Measurements from ENCODE around the gene JAKMIP1. TPM values are rescaled to one million over a fixed set of nuclear protein-coding genes. Genes with fewer than 3 reads are reported as not detected.
A peak's percentile ranks its signal among the peaks of the same experiment; 100 is the strongest.

The JAKMIP1 gene
- total and polyA plus RNA-seq, 4 donors, result 0.08 to 0.50 (median 0.22) TPM

GRCh38 chr4:6192245-6192644 is 8.1 kb downstream of the JAKMIP1 start:
- DNase-seq (peak in 1 of 2 donors; percentile 28), ATAC-seq (ENCODE audit: low FRiP score) (no peak)
- H3K27ac ChIP-seq (ENCODE audit: low read depth in 1 of 2, low read length in 2 of 2), result no peak overlapping the region
- H3K36me3 ChIP-seq (ENCODE audit: control insufficient read depth in 1 of 2, insufficient read depth in 2 of 2, low read length in 1 of 2), result no peaks in the 10 kb centered on the region
- no peaks in the 10 kb centered on the region for H3K4me1 ChIP-seq (ENCODE audit: control insufficient read depth in 1 of 2, insufficient read depth in 2 of 2, low read length in 2 of 2)
- no peaks in the 10 kb centered on the region for H3K27me3 ChIP-seq (ENCODE audit: control insufficient read depth in 1 of 2, insufficient read depth in 2 of 2, low read length in 1 of 2)
- no peak overlapping the region for H3K4me3 ChIP-seq (ENCODE audit: low read length in 2 of 2)
- intact Hi-C loops (cut with DNase I), result no loop called here
- 74 to 76% methylated on average over 9 of the region's 9 CpGs for WGBS, 2 donors
- H3K9me3 ChIP-seq (ENCODE audit: control insufficient read depth, low read length), result peaks cover 2% of the 10 kb centered on the region

DNA sequence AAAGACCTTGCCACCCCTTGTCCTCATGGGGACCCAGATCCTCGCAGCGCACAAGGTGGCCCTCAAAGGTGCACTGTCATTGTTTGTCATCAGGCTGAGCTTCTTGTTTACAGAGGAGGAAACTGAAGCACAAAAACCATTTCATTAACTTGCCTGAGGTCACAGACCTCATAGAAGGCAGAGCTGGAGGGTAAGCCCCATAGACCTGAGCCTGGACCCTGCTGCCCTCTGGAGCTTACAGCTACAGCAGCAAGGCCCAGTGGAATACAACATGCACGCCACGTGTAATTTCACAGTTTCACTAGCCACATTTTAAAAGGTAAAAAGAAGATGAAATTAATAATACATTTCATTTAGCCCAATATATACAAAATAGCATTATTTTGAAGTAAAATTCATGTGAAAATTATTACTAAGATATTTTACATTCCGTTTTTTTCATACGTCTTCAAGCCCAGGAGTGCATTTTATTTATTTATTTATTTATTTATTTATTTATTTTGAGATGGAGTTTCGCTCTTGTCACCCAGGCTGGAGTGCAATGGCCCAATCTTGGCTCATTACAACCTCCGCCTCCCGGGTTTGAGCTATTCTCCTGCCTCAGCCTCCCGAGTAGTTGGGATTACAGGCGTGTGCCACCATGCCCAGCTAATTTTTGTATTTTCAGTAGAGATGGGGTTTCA is 8.8 kb downstream of the JAKMIP1 start:
- DNase-seq, result peak in 1 of 2 donors; percentile 41
- intact Hi-C loops (cut with DNase I), result no loop called here
- Histone ChIP-seq H3K36me3 (ENCODE audit: control insufficient read depth in 1 of 2, insufficient read depth in 2 of 2, low read length in 1 of 2) (no peaks in the 10 kb centered on the region), H3K4me1 (ENCODE audit: control insufficient read depth in 1 of 2, insufficient read depth in 2 of 2, low read length in 2 of 2) (no peaks in the 10 kb centered on the region), H3K27me3 (ENCODE audit: control insufficient read depth in 1 of 2, insufficient read depth in 2 of 2, low read length in 1 of 2) (no peaks in the 10 kb centered on the region), H3K27ac (ENCODE audit: low read depth in 1 of 2, low read length in 2 of 2) (no peak overlapping the region), H3K9me3 (ENCODE audit: control insufficient read depth, low read length) (peaks cover 2% of the 10 kb centered on the region), H3K4me3 (ENCODE audit: low read length in 2 of 2) (no peak overlapping the region)
- no peak for ATAC-seq (ENCODE audit: low FRiP score)
- WGBS, 2 donors, result 91% methylated on average over 11 of the region's 11 CpGs

DNA sequence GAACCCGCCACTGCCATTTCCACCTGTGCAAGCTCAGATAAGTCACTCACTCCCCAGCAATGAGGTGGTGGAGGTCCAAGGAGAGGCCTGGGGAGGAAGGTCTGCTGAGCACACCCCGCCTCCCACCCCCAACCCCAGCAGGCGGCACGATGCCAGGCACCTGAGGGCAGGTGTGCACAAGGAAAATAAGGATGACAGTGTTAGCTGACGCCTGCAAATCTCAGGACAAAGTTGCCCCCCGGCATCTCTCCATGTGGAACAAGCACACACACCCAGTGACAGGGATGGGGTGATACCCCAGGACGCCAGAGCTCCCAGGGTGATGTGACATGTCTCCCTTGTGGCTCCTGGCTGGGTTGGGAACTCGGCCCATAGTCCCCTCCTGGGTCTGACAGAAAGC is 9.9 kb downstream of the JAKMIP1 start:
- ATAC-seq (ENCODE audit: low FRiP score), result no peak
- Histone ChIP-seq H3K4me3 (ENCODE audit: low read length in 2 of 2) (no peak overlapping the region), H3K9me3 (ENCODE audit: control insufficient read depth, low read length) (peaks cover 4% of the 10 kb centered on the region), H3K4me1 (ENCODE audit: control insufficient read depth in 1 of 2, insufficient read depth in 2 of 2, low read length in 2 of 2) (no peaks in the 10 kb centered on the region), H3K36me3 (ENCODE audit: control insufficient read depth in 1 of 2, insufficient read depth in 2 of 2, low read length in 1 of 2) (no peaks in the 10 kb centered on the region), H3K27me3 (ENCODE audit: control insufficient read depth in 1 of 2, insufficient read depth in 2 of 2, low read length in 1 of 2) (no peaks in the 10 kb centered on the region), H3K27ac (ENCODE audit: low read depth in 1 of 2, low read length in 2 of 2) (no peak overlapping the region)
- intact Hi-C loops (cut with DNase I), result no loop called here
- DNase-seq, result peak in 1 of 2 donors; percentile 61
- WGBS, 2 donors, result 80 to 85% methylated on average over 8 of the region's 8 CpGs

DNA sequence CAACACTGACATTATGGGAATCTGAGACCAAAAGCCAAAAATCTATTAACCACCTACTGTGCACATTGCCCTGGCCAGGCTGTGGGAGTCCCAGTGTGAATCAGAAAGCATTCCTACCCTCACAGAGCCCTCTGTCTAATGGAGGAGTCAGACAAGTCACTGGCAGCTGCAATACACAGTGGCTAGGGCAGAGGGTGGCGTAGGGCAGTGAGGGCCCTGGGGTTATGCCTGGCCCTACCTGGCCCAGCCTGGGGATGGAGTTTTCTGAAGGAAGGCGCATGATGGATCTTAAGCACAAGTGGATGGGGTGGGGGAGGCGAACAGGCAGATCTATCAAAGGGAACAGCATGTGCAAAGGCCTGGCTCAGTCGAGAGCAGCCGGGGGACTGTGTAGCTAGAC is 10.8 kb downstream of the JAKMIP1 start:
- Histone ChIP-seq H3K9me3 (ENCODE audit: control insufficient read depth, low read length) (peaks cover 4% of the 10 kb centered on the region), H3K27me3 (ENCODE audit: control insufficient read depth in 1 of 2, insufficient read depth in 2 of 2, low read length in 1 of 2) (no peaks in the 10 kb centered on the region), H3K27ac (ENCODE audit: low read depth in 1 of 2, low read length in 2 of 2) (no peak overlapping the region), H3K4me3 (ENCODE audit: low read length in 2 of 2) (no peak overlapping the region), H3K4me1 (ENCODE audit: control insufficient read depth in 1 of 2, insufficient read depth in 2 of 2, low read length in 2 of 2) (no peaks in the 10 kb centered on the region), H3K36me3 (ENCODE audit: control insufficient read depth in 1 of 2, insufficient read depth in 2 of 2, low read length in 1 of 2) (no peaks in the 10 kb centered on the region)
- WGBS, 2 donors, result 88 to 92% methylated on average over 5 of the region's 5 CpGs
- intact Hi-C loops (cut with DNase I), result no loop called here
- DNase-seq (peak in 1 of 2 donors; percentile 26), ATAC-seq (ENCODE audit: low FRiP score) (no peak)

DNA sequence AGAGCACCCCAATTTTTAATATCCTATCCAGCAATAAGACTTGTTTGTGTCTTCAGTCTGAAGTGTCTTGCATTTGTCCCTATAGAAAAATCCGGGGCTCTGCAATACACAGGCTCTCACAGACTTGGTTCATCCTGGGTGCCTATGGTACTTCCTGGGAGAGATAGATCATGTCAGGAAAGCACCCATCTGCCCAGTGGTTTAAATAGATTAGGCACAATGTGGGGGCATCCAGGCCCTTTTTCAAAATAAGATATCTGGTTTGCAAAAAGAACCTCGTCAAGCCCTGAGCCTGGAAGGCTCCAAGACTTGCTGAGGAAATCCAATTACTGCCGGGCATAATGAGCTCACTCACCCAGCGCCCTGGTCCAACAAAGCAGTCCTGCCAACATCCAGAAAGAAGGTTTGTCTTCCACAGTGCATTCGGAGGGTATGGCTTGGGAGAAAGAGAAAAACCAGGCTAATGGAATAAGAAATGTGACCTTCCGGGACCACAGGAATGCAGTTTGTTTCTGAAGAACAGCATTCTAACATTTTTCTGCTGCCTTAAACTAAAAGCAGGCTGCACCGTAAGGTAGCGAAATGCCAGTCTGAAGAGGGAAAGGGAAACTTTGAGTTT is 11.6 kb downstream of the JAKMIP1 start:
- H3K27ac ChIP-seq (ENCODE audit: low read depth in 1 of 2, low read length in 2 of 2), result no peak overlapping the region
- no peaks in the 10 kb centered on the region for H3K4me1 ChIP-seq (ENCODE audit: control insufficient read depth in 1 of 2, insufficient read depth in 2 of 2, low read length in 2 of 2)
- H3K9me3 ChIP-seq (ENCODE audit: control insufficient read depth, low read length), result peaks cover 4% of the 10 kb centered on the region
- DNase-seq (peak in 1 of 2 donors; percentile 20), ATAC-seq (ENCODE audit: low FRiP score) (no peak)
- no peaks in the 10 kb centered on the region for H3K36me3 ChIP-seq (ENCODE audit: control insufficient read depth in 1 of 2, insufficient read depth in 2 of 2, low read length in 1 of 2)
- H3K27me3 ChIP-seq (ENCODE audit: control insufficient read depth in 1 of 2, insufficient read depth in 2 of 2, low read length in 1 of 2), result no peaks in the 10 kb centered on the region
- 25 to 30% methylated on average over 8 of the region's 8 CpGs for WGBS, 2 donors
- no peak overlapping the region for H3K4me3 ChIP-seq (ENCODE audit: low read length in 2 of 2)
- intact Hi-C loops (cut with DNase I), result no loop called here

- ATAC-seq (ENCODE audit: low FRiP score) (no peak), DNase-seq (peak in 1 of 2 donors; percentile 28)
- H3K4me3 ChIP-seq (ENCODE audit: low read length in 2 of 2), result no peak overlapping the region
- H3K9me3 ChIP-seq (ENCODE audit: control insufficient read depth, low read length), result peaks cover 4% of the 10 kb centered on the region
- H3K36me3 ChIP-seq (ENCODE audit: control insufficient read depth in 1 of 2, insufficient read depth in 2 of 2, low read length in 1 of 2), result no peaks in the 10 kb centered on the region
- intact Hi-C loops (cut with DNase I), result no loop called here
- WGBS, 2 donors, result 57 to 67% methylated on average over 5 of the region's 5 CpGs
- no peaks in the 10 kb centered on the region for H3K4me1 ChIP-seq (ENCODE audit: control insufficient read depth in 1 of 2, insufficient read depth in 2 of 2, low read length in 2 of 2)
- no peaks in the 10 kb centered on the region for H3K27me3 ChIP-seq (ENCODE audit: control insufficient read depth in 1 of 2, insufficient read depth in 2 of 2, low read length in 1 of 2)
- no peak overlapping the region for H3K27ac ChIP-seq (ENCODE audit: low read depth in 1 of 2, low read length in 2 of 2)
Measured at GRCh38 chr4:6184169-6184568, 16.2 kb downstream of the JAKMIP1 start.

DNA sequence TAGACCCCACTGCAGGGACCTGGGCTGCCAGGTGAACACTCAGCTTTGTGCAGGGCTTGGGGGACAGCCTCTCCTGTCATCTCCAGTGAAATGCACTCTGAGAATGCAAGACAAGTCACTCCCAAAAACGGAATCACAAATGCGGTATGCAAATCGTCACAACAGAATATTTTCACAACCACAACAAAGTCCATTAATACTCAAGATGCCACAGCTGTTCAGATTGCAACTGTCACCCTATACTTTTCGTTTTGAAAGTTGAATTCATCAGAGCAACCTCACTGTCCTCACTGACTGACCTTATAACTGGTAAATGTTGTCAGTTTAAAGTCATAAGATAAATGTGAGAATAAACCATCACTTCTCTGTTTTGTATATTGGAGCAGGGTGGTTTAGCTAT is 16.6 kb downstream of the JAKMIP1 start:
- Histone ChIP-seq H3K36me3 (ENCODE audit: control insufficient read depth in 1 of 2, insufficient read depth in 2 of 2, low read length in 1 of 2) (no peaks in the 10 kb centered on the region), H3K9me3 (ENCODE audit: control insufficient read depth, low read length) (peaks cover 4% of the 10 kb centered on the region), H3K27me3 (ENCODE audit: control insufficient read depth in 1 of 2, insufficient read depth in 2 of 2, low read length in 1 of 2) (no peaks in the 10 kb centered on the region), H3K27ac (ENCODE audit: low read depth in 1 of 2, low read length in 2 of 2) (no peak overlapping the region), H3K4me1 (ENCODE audit: control insufficient read depth in 1 of 2, insufficient read depth in 2 of 2, low read length in 2 of 2) (no peaks in the 10 kb centered on the region), H3K4me3 (ENCODE audit: low read length in 2 of 2) (no peak overlapping the region)
- intact Hi-C loops (cut with DNase I), result no loop called here
- WGBS, 2 donors, result 73 to 74% methylated on average over 4 of the region's 4 CpGs
- DNase-seq, result peak in 1 of 2 donors; percentile 15
- ATAC-seq (ENCODE audit: low FRiP score), result no peak

DNA sequence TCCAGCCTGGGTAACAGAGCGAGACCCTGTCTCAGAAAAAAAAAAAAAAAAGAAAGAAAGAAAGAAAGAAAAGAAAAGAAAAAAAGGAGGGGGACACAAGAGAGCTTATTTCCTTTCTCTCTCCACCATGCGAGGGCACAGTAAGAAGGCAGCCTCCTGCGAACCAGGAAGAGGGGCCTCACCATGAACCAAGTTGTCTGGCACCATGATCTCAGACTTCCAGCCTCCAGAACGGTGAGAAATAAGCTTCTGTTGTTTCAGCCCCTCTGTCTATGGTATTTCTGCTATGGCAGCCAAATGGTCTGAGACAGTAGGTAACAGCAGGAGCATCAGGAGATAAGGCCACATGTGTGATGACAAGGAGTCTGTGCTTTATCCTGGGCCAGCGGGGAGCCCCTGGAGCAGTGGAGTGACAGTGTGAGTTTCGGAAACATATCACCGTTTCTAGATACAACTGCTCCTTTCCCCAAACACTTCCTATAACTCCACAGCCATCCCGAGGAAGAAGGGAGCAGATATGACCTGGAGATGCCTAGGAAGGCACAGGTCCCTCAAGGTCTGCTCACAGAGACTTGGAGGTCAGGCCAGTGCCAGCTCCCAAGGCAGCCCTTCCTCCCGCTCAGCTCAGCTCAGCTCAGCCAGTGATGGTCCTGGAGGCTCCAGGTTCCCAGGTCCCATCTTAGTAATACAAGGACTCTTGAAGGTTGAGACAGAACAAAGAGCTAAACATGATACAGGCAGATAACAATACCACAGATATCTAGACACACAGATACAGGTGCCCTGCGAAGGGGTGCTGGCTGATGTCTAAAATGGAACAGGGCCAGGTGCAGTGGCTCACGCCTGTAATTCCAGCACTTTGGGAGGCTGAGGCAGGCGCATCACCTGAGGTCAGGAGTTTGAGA is 17.7 kb downstream of the JAKMIP1 start:
- H3K36me3 ChIP-seq (ENCODE audit: control insufficient read depth in 1 of 2, insufficient read depth in 2 of 2, low read length in 1 of 2), result no peaks in the 10 kb centered on the region
- no peak for ATAC-seq (ENCODE audit: low FRiP score)
- H3K4me3 ChIP-seq (ENCODE audit: low read length in 2 of 2), result no peak overlapping the region
- peak in 1 of 2 donors; percentile 46 for DNase-seq
- intact Hi-C loops (cut with DNase I), result no loop called here
- H3K27ac ChIP-seq (ENCODE audit: low read depth in 1 of 2, low read length in 2 of 2), result no peak overlapping the region
- no peaks in the 10 kb centered on the region for H3K4me1 ChIP-seq (ENCODE audit: control insufficient read depth in 1 of 2, insufficient read depth in 2 of 2, low read length in 2 of 2)
- H3K9me3 ChIP-seq (ENCODE audit: control insufficient read depth, low read length), result peaks cover 2% of the 10 kb centered on the region
- 71 to 73% methylated on average over 12 of the region's 12 CpGs for WGBS, 2 donors
- no peaks in the 10 kb centered on the region for H3K27me3 ChIP-seq (ENCODE audit: control insufficient read depth in 1 of 2, insufficient read depth in 2 of 2, low read length in 1 of 2)

Data from aorta (tissue), 5 donors.